Stimulated activated CD4-positive, alpha-beta T cell treated with anti-CD3 and anti-CD28 coated beads, Interleukin-2, amount 100 ng/mL, for 24 hours (primary cell): ENCODE data around the gene KCNH2.

Experiments used
- DNase-seq, 2 donors: peaks; one replicate each; pipeline ENCODE4 v3.0.0-alpha.2; 2020

Gene KCNH2

DNA sequence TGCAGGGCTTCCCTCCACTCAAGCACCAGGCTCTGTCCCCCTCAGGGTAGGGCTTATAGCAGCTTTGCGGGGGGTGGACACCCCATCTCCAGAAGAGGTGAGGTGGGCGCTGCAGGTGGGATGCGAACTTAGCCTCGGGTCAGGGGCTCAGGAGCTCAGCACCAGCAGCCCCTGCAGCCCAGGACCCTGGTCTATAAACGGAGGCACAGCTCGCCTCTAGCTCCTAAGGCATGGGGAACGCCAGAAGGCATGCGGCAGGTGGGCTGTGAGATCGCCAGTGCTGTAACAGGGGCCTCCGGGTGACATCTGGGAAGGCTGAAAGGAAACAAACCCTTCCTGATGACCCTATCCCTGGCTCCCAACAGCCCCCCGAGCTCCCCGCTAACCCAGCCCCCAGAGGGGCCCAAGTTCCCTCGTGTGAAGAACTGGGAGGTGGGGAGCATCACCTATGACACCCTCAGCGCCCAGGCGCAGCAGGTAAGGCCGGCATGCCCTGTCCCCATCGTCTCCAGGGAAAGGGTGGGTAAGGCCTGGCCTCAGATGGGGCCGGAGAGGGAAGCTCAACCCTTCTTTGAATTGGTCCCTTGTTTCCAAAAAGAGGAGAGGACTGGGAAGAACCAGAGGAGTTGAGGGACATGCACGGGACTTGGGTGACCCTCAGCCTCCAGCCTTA, 16.9 kb upstream of the KCNH2 start:
- DNase-seq = no peak

- no peak for DNase-seq
Observed at GRCh38 chr7:150994141-150994837, 16.2 kb upstream of the KCNH2 start.

DNA sequence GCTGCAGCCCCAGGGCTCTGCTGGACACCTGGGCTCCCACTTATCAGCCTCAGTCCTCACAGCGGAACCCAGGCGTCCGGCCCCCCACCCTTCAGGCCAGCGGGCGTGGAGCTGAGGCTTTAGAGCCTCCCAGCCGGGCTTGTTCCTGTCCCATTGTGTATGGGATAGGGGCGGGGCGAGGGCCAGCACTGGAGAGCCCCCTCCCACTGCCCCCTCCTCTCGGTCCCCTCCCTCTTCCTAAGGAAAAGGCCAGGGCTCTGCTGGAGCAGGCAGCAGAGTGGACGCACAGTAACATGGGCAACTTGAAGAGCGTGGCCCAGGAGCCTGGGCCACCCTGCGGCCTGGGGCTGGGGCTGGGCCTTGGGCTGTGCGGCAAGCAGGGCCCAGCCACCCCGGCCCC, 15.4 kb upstream of the KCNH2 start:
- no peak for DNase-seq

DNA sequence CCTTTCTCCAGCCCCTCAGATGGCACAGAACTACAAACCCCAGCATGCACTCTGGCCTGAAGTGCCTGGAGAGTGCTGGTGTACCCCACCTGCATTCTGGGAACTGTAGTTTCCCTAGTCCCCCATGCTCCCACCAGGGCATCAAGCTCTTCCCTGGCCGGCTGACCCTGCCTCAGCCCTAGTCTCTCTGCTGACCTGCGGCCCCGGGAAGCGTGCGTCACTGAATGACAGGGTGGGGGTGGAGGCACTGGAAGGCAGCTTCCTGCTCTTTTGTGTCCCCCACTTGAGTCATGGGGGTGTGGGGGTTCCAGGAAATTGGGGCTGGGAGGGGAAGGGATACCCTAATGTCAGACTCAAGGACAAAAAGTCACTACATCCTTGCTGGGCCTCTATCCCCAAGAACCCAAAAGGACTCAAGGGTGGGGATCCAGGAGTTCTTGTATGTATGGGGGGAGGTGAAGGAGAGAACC, 14.7 kb upstream of the KCNH2 start:
- no peak for DNase-seq

- DNase-seq = no peak
Observed at GRCh38 chr7:150992051-150992640, 14.0 kb upstream of the KCNH2 start.

- no peak for DNase-seq
Observed at GRCh38 chr7:150990416-150991186, 12.5 kb upstream of the KCNH2 start, which contains the start of gene NOS3. Gene NOS3 (plus strand): TSS chr7:150991017. CDS start chr7:150993804, 2,787 bp downstream.

DNA sequence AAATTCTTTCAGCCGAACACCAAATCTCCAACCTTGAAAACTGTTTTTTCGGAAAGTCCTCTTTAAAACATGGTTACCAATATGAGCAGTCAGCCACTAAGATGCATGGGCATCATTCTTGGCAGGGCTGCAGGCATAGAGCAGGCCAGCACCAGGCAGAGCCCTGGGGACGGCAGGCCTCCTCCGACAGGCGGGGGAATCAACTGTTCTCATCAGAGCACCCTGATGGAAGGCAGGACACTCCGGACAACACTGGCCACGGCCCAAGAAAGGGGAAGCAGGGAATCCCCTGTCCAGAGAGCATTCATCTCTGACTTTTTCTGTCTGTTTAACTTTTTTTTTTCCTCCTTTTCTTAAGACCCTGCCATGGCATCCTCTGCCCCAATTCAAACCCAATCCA, 11.3 kb upstream of the KCNH2 start:
- no peak for DNase-seq

GRCh38 chr7:150988230-150989226, 10.4 kb upstream of the KCNH2 start:
- DNase-seq = peak; percentile 77 to 79

DNA sequence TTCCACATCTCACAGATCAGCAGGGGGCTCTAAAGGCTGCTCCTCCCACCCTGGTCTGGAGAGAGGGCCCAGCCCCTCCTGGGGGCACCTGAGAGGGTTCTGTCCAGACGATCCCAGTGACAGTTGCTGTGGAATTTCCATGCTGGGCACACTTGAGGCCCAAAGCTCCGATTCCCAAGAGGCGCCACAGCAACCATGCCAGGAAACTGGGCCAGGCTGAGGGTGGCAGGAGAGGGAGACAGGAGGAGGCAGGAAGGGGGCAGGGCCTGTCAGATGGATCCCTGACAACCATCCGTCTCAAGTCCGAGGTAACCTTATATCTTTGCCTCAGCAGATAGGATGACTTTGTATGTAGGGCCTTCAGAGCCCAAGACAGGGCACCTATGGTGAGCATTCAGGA, 8.4 kb upstream of the KCNH2 start:
- no peak for DNase-seq

DNA sequence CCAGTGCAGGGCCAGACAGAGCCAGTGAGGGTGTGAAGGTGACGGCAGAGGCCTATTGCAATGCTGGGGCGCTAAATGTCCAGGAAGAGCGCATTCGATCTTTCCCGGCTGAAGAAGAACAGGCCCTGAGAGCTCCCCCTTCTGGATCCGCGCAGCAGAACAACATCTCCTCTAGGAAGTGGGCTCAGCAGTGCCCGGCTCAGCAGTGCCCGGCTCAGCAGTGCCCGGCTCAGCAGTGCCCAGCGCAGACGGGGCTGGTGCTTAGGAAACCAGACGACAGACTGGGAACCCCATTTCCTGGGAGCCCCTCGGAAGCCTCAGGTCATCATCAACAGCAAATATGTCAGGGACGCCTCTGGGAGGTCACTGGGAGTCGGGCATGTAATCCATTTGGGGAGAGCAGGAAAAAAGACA, 8.0 kb upstream of the KCNH2 start:
- peak; percentile 68 to 73 for DNase-seq

- peak in 1 of 2 donors; percentile 47 for DNase-seq
Observed at GRCh38 chr7:150983893-150984368, 5.8 kb upstream of the KCNH2 start.

DNA sequence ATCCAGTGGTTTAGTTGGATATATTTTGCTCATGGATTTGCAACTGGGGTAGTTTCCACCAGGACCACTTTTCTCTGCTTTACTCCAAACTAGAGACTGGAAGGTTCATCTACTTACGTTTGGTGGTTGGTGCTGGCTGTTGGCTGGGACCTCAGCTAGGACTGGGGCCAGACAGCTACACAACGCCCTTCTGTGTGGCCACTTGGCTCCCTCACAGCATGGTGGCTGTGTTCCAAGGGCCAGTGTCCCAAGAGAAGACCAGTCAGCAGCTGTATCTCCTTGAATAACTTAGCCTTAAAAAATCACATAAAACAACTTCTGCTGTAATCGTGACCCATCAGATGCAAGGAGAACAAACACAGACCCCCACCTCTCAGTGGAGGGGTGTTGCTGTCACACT, 4.2 kb upstream of the KCNH2 start:
- DNase-seq = no peak

- DNase-seq = no peak
Observed at GRCh38 chr7:150981644-150982043, 3.5 kb upstream of the KCNH2 start.

DNA sequence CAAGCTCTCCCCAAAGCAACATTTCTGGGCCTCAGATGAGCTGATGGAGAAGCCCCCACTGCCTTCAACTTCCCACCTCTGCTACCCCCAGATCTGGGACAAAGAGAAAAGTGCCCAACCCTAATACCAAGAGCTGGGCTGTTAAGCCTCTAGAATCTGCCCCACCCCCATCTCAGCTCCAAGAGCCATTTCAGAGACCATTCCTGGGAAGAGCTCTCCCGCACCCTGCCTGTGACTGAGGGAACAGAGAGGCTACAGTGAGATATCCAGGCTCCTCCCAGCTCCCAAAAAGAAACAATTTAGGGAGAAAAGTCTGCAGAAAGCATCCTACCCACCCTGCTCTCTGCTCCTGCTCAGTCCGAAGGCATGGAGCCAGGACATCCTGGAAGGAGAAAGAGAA, 2.5 kb upstream of the KCNH2 start:
- no peak for DNase-seq

- no peak for DNase-seq
Observed at GRCh38 chr7:150979713-150980390, 1.7 kb upstream of the KCNH2 start.

DNA sequence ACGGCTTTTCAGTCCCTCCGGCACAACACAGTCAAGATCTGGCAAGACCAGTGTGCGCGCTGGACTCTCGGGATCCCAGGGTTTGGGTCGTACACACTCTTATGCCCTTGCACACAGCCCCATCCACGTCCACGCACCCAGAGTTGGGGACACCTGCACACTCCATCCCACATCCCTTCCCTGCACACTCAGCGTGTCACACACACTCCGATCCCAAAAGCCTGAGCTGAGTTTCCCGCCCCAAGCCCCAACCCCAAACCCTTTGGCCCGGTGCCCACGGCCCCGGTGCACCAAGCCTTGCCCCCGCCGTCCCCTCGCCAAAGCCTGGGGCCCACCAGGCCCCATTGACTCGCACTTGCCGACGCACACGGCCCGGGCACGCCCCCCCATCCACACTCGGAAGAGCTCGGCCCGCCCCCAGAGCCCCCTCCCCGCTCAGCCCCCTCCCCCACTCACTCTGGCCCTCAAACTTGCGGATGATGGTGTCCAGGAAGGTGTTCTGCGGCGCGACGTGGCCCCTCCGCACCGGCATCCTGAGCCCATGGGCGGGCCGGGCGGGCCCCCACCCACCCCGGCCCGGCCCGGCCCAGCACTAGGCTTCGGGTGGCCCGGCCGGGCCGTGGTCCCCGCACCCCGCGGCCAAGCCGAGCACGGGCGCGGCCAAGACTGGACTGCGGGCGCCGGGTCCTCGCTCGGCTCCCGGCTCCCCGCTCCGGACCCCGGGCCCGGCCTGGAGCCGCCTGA, 567 bp downstream of the KCNH2 start:
- DNase-seq = no peak

DNA sequence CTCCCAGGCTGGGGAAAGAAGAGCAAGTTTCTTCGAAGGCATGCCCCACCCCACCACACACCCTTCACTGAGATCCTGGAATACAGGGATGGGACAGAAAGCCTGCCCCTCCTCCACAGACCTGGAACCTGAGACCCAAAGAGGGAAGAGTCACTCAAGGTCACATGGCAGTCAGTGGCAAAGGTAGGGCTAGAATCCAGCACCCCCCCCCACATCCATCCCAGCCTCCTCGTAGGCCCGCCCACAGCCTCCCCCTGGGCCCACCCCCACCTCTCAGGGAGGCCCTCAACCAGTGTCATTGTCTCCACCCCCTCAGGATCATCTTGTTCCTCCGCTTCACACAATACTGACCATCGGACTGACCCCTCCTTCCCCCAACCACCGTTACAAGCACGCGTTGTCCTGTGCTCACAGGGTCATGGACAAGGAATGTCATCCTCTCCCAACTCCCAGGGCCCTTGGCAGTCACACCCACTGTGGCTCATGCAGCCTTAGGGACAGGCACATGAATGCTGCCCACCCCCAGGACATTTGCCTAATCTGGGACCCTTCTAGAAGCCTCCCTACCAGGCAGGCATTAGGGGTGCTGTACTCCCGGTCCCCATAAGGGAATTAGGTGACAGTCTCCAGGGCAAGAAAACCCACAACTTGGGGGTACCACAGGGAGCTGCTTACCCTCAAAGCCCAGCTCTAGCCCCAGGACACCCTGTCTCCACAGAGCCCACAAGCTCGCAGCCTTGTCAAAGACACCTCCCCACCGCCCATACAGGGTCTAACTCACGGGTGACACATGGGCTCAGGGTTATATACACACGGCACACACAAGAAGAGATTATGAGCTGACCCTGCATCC, 1.4 kb downstream of the KCNH2 start:
- DNase-seq = no peak

DNA sequence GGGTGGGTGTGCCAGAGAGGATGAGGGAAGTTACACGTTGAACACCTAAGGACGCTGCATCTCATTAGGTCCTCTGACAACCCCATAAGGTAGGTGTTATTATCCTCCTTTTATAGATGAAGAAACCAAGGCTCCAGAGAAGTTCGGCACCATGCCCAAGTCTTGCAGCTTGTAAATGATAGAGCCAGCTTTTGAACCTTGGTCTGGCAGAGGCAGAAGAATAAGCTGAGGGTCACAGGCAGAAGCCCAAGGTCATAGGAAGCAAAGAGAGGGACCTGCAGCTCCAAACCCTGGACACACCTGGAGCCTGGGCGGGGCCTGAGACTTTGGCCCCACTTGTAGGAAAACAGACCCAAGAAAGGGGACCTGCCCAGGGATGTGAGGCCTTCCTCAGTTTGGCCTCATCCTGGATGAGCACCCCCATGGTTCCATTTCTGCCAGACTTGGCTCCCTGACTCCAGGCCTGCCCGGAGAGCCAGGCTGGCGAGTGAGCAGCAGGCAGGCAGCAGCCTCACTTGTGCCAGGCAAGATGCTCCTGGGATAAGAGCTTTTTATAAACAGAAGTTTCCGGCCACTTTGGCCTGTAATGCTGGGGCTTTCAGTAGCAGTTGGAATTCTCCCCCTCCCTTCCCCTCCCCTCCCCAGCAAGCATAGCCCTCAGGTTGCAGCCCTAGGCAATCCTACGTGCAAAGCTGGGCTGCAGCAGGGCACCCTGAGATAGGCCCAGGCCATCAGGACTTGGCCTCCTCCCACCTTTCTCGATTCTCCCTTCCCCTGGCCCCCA, 2.4 kb downstream of the KCNH2 start:
- no peak for DNase-seq
